Caki2 (cell line): ENCODE measurements around the gene SPDYE16. TPM values are rescaled to one million over a fixed set of nuclear protein-coding genes. Genes with fewer than 3 reads are reported as not detected.
"Not testable (repeated sequence)": the region's sequence is repeated elsewhere in the genome, so short reads cannot be mapped to it uniquely, and the experiment has no call there.

Experiments used
- DNase-seq: peaks from one replicate; pipeline ENCODE4 v3.0.0-alpha.2; 2015; ENCODE audit warnings: low read depth
- in situ Hi-C: cut with HindIII; loops from 2 replicates; pipeline ENCODE4 v1.10.0; 2016; ENCODE audit warnings: low sequenced_read_pairs, low pct_unique_long_range_greater_than_20kb, mixed read lengths
- total RNA-seq: library from RNA; depleted of rRNA; stranded (reverse); fragments of >200 nt; shearing (Covaris generic); gene quantifications from 2 replicates; pipeline ENCODE4 v1.2.3, GENCODE V29; 2014; ENCODE audit warnings: low replicate concordance

SPDYE16 gene
- total RNA-seq, 1 experiment from 2014 or later, result not detected

DNA sequence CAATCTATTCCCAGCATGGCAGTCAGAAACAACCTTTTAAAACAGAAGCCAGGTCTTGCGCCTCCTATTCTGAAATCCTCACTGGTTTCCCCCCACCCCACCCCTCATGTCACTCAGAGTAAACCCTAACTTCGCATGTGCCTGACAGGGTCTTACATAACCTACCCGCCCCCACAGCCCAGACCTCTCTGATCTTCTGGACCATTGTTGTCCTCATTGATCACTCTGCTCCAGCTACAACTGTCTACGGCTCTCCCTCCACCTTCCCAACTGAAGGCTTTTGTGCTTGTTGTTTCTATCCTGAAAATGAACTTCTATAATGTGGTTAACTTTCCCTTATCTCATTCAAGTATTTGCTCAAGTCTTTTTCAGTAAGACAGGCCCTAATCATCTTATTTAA is 17.1 kb upstream of the SPDYE16 start:
- in situ Hi-C loops, DNase-seq: not testable (repeated sequence)

DNA sequence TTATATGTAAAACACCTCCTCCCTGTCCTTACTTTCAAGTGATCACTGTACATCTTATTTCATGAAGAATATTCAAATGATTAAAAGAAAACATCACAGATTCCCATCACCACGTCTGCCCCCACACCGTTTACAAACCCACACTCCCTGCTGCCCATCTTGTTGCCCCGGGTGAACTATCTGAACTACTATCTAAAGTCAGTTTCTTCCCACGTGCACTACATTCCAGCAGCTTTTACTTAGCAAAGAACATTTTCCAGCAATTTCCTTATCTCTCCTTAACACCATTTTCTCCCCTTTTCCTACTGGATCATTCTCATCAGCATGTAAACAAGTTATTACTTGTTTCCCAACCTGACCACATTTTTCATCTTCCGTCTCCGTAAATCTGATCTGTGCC is 16.6 kb upstream of the SPDYE16 start:
- DNase-seq, in situ Hi-C loops: not testable (repeated sequence)

DNA sequence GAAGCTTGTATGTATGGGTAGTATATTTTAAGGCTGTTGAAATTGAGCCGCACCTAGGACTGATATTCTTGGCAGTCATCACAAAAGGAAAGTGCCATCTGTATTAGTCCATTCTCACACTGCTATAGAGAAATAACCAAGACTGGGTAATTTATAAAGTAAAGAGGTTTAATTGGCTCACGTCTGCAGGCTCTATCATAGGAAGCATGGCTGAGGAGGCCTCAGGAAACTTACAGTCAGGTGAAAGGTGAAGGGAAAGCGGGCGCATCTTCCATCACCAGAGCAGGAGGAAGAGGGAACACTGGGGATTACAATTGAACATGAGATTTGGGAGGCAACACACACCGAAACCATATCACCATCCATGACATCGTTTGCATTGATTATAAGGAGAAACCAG is 8.9 kb upstream of the SPDYE16 start:
- DNase-seq, in situ Hi-C loops: not testable (repeated sequence)

DNA sequence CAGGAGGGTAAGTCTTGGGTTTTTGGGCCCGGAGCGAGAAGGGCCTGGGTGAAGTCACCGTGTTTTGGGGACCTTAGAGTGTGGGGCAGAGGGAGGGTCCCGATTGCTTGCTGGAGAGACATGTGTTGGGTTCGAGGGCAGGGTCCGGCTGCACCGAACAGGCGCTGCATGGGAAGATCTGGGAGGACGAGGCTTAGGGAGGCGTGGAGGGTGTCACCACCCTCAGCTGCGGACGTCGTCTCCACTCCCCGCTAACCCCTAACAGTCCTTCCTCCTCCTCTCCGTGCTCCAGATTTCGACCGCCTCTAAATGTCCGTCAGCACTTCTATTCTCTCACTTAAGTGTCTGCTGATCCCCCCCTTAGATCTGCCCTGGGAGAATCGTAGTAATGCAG is 6.8 kb upstream of the SPDYE16 start:
- in situ Hi-C loops, result not testable (repeated sequence)

DNA sequence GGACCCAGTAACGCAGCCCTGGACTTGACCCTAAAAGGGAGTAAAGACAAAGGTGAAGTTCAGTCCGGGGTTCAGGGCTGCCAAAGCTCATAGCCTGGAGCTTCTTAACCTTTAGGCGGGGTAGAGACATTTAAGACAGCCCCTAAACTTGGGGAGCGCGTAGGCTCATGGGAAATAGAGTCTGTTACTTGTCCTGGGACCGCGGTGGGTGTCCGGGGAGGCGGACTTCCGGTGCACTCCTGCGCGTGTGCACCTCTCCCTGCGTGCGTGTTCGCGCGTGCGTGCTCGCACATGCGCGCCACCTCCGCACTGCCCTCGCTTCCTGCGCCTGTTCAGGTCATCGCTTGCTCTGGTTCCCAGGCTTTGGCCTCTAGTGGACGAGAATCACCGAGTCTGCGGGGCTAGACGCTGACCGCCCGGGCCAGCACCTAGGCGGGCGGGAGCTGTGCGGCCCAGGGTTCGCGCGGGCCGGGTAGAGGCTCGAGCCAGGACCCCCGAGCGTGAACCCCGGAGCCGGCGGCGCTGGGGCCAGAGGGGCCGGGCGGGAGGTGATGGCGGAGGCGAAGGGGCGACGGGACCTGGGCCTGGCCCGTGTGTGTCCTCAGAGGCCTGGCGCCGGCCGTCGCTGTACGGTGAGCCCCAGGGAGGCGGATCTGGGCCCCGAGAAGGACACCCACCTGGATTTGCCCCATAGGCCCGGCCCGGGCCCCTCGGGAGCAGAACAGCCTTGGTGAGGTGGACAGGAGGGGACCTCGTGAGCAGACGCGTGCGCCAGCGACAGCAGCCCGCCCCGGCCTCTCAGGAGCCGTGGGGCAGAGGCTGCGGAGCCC is 6.1 kb upstream of the SPDYE16 start:
- in situ Hi-C loops, result not testable (repeated sequence)
- DNase-seq, result peak; percentile 82

More for the DNA sequence above, 6.8 kb upstream of the SPDYE16 start:
- DNase-seq, result not testable (repeated sequence)

DNA sequence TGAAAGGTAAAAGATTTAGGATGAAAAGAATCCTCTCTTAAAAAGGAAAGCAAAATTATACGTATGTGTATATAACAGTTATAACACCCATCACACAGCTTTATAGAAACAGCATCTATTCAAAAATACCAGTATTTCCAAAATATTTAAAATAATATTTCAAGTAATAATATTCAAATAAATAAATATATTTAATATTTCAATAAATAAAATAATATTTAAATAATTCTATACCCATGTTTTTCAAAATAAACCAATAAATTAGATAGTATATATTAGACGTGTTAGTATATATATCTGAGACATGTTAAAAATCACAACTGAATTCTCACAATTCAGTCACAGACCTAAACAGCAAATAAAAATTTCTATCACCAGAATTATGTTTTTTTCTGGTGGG is 11.5 kb downstream of the SPDYE16 start:
- DNase-seq, in situ Hi-C loops: not testable (repeated sequence)

DNA sequence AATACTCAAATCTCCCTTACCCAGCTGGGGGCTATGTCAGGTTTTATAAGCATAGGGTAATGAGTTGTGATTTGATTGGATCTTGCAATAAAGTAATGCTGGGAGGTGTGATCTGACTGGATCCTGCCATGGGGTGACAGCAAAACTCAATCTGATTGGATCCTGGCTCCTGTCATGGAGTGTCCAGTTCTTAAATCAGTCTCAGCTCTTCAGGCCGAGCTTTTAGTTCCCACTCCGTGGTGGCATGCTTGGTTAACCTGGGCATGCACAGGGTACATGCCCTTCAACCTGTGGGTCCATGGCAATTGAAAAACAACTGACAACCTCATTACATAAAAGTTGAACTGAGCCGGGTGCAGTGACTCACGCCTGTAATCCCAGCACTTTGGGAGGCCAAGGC is 16.9 kb downstream of the SPDYE16 start:
- DNase-seq, result peak; percentile 61
- in situ Hi-C loops, result not testable (repeated sequence)

DNA sequence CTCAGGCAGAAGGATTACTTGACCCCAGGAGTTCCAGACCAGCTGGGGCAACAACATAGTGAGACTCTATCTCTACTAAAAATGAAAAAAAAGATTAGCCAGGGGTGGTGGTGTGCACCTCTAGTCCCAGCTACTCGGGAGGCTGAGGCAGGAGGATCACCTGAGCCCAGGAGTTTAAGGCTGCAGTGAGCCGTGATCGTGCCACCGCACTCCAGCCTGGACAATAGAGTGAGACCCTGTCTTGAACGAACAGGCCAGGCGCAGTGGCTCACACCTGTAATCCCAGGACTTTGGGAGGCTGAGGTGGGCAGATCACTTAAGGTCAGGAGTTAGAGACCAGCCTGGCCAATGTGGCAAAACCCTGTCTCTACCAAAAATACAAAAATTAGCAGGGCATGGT is 26.2 kb downstream of the SPDYE16 start:
- in situ Hi-C loops, DNase-seq: not testable (repeated sequence)

DNA sequence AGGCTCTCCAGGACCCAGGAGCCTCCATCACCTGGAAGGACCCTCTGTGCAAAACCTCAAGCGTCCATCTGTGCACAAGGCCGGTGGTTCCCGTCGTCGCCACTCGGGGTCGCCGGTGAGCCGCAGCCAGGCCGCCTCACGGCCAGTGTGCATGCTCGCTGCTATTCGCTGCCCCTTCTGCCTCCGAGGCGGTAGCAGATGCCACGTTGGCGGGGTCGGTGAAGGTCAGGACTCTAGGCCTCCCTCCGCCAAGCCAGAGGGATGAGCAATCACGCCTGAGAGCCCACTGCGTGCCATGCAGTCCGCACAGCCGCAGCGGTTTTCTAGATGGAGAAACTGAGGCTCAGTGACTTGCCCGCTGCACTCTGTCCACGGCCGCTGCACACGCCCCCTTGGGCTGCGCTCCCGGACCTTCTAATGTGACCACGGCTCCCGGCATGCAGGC is 27.1 kb downstream of the SPDYE16 start:
- in situ Hi-C loops, result no loop called here
- DNase-seq, result peak; percentile 44

DNA sequence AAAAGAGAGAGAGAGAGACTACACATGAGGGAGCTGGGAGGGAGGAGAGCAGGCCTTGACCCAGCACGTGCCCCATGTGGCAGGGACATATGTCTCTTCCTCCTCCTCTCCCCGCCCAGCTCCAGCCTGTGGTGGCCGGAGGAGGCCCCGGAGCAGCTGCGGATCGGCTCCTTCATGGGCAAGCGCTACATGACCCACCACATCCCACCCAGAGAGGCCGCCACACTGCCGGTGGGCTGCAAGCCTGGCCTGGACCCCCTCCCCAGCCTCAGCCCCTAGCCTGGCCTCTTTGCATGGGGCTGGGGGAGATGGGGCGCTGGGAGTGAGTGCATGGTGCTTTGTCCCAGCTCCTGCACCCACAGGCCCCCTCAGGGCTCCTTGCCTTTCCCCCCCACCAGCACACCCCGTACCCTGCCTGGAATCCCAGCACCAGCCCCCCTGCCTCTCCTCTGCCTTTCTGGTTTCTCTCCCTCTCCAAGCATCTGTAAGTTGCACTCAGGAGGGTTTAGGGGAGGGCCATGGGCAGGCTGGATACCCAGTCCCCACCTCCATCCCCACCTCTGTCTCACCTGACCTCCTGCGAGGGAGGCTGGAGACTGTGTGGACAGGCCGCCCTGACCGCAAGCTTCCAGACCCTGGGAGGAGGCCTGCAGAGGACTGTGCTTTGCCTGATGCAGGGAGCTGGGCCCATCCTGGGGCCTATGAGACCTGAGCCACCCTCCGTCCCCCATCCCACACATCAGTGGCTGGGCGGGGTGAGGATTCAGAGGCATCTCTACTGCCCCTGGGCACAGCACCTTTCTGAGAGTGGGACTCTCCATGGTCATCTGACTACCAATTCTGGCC is 27.9 kb downstream of the SPDYE16 start:
- DNase-seq, result no peak

DNA sequence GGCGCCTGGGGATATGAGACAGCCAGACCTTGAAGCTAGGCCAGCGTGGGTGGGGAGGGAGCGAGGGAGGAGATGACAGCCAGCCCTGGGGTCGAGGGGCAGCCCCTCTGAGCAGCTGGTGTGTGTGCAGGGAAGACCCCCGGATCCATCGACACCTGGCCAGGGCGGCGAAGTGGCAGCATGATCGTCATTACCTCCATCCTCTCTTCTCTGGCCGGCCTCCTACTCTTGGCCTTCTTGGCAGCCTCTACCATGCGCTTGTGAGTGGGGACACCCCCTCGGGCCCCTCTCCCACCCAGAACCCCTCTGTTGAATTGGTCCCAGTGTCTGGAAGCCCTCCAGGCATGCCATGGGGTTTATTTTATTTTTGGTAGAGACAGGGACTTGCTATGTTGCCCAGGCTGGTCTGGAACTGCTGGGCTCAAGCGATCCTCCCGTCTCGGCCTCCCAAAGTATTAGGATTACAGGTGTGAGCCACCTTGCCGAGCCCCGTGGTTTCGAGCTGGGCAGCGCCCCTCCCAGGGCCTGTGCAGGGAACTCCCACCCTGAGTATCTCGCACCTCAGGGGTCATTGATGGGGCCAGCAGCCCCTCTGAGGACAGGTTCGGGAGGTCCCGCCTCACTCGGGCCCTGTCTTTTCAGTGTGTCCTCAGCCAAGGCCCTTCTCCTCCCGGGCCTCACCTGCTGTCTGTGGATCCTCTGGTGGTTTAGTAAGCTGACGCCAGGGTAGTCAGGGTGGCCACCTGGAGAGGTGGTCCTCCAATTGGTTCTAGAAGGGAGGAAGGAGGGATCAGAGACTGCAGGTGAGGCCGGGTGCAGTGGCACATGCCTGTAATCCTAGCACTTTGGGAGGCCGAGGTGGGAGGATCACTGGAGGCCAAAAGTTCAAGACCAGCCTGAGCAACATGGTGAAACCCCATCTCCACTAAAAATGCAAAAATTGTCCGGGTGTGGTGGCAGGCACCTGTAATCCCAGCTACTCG is 29.0 kb downstream of the SPDYE16 start:
- in situ Hi-C loops, result no loop called here
- DNase-seq, result no peak

More for the DNA sequence above, 27.9 kb downstream of the SPDYE16 start:
- in situ Hi-C loops, result no loop called here

DNA sequence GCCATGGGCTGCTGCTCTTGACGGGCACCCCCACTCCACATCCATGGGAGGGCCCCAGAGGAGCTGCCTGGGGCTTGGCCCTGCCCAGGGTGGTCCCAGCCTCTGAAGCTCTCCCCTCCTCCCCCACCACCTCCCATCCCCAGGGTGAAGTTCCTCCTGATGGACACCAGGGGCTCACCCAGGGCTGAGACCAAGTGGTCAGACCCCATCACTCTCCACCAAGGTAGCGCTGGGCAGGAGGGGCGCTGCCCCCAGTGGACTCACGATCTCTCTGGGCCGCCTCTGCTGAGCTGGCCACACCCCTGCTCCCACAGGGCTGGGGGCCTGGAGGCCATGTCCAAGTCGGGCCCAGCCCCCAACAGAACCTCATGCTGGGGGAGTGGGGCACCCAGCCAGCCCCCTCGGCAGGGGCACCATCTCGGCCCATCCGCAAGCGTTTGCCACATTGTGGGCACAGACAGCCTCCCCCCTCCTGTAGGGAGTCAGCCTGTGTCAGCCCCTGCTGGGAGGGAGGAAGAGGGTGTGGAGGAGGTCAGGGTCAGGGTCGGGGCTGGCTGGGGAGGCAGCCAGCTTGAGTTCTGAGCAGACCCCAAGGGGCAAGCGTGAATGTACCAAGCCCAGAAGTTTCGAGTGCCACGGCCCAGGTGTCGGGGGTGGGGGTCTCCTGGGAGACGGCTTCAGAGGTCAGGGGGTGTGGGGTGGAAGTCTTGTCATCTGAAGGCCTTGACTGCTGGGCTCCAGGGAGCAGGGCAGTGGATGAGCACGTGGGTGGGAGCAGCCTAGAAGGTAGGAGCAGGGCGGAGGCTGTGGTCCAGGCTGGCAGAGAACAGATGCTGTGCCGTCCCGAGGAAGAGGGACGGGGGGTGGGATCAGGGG is 29.9 kb downstream of the SPDYE16 start:
- in situ Hi-C loops, result no loop called here
- DNase-seq, result no peak

DNA sequence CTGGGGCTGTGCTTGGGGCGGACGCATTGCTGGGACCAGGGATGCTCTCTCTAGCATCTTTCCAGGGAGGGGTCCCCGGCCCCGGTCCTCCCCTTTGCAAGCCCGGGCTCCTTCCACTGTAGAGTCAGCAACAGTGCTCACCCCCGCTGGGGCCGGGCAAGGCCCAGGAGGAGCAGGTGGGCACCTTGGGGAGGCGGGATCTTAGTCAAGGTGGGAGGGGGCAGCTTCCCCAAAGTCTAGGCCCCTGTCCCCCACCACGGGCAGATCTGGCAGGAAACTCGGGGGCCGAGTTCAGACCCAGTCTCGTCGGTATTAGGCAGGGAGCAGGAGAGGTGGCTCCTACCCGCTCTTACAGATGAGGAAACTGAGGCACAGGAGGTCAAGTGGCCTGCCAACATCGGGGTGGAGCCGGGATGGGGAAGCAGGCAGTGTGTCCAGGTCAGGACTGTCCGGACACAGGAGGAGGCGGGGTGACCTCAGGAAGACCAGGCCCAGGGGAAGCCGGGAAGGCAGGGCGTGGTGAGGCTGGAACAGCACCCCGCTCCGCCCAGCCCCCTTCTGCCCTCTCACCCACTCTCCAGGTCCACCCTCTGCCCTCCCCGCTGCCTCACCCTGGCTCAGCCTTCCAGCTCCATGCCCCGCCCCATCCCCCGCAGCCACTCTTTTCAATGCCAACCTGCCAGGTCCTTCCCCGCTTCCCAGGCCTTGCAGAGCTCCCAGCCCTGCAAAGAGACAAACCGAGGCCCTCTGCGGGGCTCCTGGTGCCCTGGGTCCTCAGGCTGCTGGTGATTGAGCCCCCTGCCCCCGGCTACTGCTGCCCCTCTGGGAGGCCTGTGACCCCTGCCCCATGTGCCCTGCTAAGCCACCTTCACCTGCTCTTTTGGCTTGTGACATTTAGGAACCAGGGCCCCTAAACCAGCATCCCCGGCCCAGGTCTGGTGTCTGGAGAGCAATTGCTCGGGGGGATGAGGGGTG is 30.9 kb downstream of the SPDYE16 start:
- in situ Hi-C loops, DNase-seq: not testable (repeated sequence)

DNA sequence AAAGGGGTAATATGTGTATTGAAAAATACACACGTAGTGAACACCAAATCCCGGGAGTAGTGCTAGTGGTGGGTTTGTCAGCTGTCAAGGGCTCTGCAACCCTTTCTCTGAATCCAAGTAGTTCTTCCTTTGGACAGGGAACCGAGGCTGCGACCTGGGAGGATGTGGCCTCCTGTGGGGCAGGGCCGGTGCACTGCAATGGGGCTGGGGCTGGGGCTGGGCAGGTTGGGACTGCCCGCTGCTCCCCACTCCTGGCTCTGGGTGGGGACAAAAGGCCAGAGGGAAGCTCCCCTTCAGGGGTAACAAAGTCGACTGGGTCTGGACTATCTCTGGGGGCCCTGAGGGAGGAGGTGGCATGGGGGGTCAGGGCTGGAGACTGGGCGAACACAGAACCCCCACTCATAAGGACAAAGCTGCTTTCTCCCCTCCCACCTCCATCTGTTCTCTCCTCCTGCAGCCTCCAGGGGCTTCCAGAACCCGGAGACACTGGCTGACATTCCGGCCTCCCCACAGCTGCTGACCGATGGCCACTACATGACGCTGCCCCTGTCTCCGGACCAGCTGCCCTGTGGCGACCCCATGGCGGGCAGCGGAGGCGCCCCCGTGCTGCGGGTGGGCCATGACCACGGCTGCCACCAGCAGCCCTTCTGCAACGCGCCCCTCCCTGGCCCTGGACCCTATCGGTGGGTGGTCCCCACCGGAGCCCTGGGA is 31.7 kb downstream of the SPDYE16 start:
- in situ Hi-C loops, DNase-seq: not testable (repeated sequence)
